AG10803 (cell line): ENCODE data around the gene STIM1.

Experiments
- DNase-seq: peaks from one replicate; pipeline ENCODE4 v3.0.0; 2010; ENCODE audit warnings: low read depth
- H3K4me3 ChIP-seq: 2 replicates; pipeline ENCODE4 v1.5.1; 2011; ENCODE audit warnings: mild to moderate bottlenecking, low read length, control low read depth
- TF ChIP-seq, protein P1 (sequence below): conservative IDR thresholded peaks from 2 replicates; pipeline ENCODE4 v1.5.1; 2011; ENCODE audit warnings: mild to moderate bottlenecking, low read length, control low read depth, inconsistent platforms

STIM1 gene

DNA sequence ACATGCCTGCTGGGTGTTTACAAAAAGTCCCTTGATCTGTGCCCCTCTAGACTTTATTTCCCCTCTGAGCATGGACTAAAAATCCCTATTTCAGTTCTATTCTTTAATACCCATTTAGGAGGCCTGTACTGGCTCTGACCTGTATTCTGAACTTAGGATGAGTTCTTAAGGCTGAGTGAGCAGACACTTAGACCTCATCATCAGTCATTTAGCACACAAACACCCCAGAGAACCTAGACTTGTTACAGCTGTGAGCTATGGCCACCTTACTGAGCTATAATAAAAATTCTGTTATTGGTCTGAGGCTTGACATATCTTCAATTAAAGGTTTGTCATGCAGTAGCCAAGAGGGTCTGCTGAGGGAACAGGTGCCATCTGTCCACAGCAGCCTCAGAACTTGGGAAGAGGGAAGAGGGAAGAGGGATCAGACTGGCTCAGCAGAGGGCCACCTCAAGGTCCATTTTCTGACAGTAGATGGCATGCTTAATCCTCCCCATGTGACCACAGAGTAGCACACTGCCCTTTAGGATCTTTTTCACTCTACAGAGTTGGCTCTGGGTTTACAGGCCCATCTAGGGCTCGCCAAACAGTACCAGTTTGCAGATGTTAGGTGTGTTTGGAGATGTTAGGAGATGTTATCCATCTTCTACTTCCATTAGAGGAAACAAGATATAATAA is 209.0 kb downstream of the STIM1 start:
- DNase-seq = no peak
- TF ChIP-seq, protein P1, sequence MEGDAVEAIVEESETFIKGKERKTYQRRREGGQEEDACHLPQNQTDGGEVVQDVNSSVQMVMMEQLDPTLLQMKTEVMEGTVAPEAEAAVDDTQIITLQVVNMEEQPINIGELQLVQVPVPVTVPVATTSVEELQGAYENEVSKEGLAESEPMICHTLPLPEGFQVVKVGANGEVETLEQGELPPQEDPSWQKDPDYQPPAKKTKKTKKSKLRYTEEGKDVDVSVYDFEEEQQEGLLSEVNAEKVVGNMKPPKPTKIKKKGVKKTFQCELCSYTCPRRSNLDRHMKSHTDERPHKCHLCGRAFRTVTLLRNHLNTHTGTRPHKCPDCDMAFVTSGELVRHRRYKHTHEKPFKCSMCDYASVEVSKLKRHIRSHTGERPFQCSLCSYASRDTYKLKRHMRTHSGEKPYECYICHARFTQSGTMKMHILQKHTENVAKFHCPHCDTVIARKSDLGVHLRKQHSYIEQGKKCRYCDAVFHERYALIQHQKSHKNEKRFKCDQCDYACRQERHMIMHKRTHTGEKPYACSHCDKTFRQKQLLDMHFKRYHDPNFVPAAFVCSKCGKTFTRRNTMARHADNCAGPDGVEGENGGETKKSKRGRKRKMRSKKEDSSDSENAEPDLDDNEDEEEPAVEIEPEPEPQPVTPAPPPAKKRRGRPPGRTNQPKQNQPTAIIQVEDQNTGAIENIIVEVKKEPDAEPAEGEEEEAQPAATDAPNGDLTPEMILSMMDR = no peak
- no peak overlapping the region for H3K4me3 ChIP-seq

DNA sequence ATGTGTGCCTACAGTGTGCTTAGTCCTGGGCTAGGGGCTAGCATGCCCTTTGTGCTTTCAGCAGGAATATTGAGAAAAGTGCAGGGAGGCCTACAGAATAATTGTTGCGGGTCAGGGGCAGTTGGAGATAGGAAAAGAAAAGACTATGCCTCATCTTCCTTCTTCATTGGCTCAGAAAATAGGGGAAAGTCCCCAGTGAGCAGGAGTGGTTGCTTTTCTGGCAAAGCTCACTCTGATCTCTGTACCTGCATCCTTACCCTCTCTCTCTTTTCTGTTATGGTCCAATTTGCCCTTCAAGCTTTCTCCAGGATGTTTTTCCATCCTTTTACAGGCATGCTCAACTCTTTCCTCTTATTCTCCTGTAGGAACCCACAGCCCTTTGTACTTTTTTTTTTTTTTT is 209.6 kb downstream of the STIM1 start:
- TF ChIP-seq, protein P1 = no peak
- DNase-seq = no peak
- no peak overlapping the region for H3K4me3 ChIP-seq

DNA sequence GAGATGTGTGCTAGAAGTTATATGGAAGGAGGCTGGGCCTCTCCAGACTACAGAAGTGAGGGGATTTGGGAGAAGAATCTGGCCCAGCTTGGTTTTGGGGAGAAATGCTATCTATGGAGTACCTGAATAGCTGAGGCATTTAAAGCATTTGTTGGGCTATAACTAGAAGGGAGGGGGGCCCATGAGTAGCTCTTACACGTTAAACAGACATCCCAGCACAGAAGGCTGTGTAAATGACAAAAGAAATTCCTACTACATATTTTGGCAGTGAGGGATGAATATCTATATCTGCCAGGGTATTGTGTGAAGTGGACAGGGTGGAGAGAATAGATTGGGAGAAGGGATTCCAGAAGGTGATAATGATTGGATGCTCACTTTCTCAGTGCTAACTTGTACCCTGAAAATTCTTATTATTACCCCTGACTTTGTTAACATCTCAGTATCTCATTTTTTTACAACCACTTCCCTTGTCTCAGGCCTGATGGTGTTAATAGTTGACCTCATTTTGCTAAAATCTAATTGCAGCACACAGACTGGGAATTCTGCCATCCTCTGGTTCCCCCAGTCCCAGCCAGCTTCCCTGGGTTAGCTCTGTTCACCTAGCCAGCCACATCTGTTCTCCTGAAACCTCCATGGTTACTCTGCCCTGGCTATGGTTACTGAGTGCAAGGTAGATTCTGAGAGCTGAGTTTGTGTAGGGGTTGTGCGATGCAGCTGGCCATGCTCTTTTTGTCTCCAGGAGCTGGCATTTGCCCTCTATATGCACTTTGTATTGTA is 210.3 kb downstream of the STIM1 start:
- peak; percentile 55 for DNase-seq
- TF ChIP-seq, protein P1 = no peak
- H3K4me3 ChIP-seq = no peak overlapping the region

DNA sequence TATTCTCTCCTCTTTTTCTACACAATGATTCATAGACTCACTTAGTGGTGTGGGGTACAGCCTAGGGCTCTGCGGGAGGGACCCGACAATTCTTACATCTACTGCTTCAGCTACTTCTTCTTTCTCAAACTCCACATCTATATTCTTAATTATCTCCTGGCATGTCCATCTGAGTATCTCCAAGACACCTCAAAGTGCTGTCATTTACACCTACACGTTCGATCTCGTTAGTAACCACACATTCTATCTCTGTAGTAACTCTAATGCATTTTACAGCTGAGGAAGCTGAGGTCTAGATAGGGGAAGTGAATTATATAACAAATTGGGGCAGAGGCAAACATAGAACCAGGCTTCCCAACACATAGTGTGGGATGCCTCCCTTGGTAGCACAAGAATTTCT is 211.4 kb downstream of the STIM1 start:
- TF ChIP-seq, protein P1 = no peak
- DNase-seq = no peak
- H3K4me3 ChIP-seq = no peak overlapping the region

DNA sequence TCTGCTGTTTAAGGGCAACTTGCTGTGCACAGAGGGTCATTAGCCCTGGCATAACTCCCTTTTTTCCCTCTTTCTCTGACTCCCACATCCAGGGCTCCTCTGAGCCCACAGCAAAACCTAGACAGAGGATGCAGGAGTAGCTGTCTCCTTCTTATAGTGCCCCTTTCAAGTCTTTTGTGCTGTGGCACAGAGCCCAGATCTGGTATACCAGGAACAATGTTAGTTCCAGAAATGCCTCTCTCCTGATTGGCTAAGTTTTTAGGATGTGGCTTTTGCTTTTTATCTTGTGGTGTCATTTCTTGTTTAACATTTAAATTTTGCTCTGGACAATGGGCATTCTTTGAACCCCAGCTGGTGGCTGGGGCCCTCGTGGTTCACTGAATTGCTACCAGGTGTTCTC is 213.5 kb downstream of the STIM1 start:
- peak; percentile 55 for DNase-seq
- TF ChIP-seq, protein P1 = no peak
- no peak overlapping the region for H3K4me3 ChIP-seq

DNA sequence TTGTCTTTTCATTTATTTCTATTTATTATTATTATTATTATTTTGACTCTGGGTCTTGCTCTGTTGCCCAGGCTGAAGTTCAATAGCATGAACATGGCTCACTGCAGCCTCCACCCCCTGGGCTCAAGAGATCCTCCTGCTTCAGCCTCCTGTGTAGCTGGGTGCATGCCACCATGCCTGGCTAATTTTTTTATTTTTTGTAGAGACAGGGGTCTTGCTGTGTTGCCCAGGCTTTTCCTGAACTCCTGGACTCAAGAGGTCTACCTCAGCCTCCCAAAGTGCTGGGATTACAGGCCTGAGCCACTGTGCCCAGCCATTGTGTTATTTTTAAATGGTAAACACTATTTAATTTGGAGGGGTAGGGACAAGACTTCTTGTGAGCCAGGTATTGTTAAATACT is 215.9 kb downstream of the STIM1 start:
- TF ChIP-seq, protein P1 = no peak
- no peak for DNase-seq
- H3K4me3 ChIP-seq = no peak overlapping the region

DNA sequence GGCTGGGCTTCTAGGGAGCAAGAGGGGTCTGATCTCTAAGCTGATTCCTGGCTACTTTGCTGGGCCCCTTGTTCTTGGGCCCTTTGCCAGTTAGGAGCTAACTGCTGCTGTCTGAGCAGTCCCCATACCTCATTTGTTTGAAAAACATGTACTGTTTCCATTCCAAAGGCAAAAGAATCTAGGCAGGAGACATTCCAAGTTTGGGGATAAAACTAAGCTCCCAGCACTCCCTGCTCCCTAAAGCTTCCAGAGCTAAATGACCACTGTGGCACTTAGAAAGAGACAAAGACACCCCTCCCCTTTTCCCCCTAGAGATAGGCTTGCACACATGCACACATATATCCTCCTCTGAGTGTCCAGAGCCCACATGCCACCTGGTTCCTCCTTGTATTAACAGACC is 216.4 kb downstream of the STIM1 start:
- TF ChIP-seq, protein P1 = no peak
- no peak for DNase-seq
- no peak overlapping the region for H3K4me3 ChIP-seq
